ENCODE data around the gene RSAD2.

The RSAD2 gene

GRCh38 chr2:6877402-6878304, at the start of gene RSAD2:
Gene RSAD2, plus strand, starts transcription at chr2:6877777. Its CDS starts 24 bp downstream, at chr2:6877801.
- H3K27ac ChIP-seq = peak within 1 kb of the TSS; percentile 40 to 50

GRCh38 chr2:6828299-6828584, 49.3 kb upstream of the RSAD2 start:
- no peak overlapping the region for H3K27ac ChIP-seq

More at GRCh38 chr2:6877402-6878304, at the start of gene RSAD2:
- peak within 1 kb of the TSS; percentile 65 for H3K4me3 ChIP-seq
- DNase-seq (ENCODE audit: low spot score) = no peak
- peak; percentile 23 for TF ChIP-seq CTCF (IDR thresholded peaks at IDR 0.05)

GRCh38 chr2:6831229-6831628, 46.3 kb upstream of the RSAD2 start:
- no peak for TF ChIP-seq CTCF (IDR thresholded peaks at IDR 0.05)
- no peak for DNase-seq (ENCODE audit: low spot score)
- Histone ChIP-seq H3K4me3 (no peak overlapping the region), H3K27ac (no peak overlapping the region)

More at GRCh38 chr2:6828299-6828584, 49.3 kb upstream of the RSAD2 start:
- no peak overlapping the region for H3K4me3 ChIP-seq
- no peak for TF ChIP-seq CTCF (IDR thresholded peaks at IDR 0.05)
- DNase-seq (ENCODE audit: low spot score) = no peak

- H3K27ac ChIP-seq = no peak overlapping the region
- DNase-seq (ENCODE audit: low spot score) = no peak
Measured at GRCh38 chr2:6832596-6833299, 44.8 kb upstream of the RSAD2 start.

GRCh38 chr2:6833300-6833604, 44.3 kb upstream of the RSAD2 start:
- DNase-seq (ENCODE audit: low spot score) = no peak
- no peak for TF ChIP-seq CTCF (IDR thresholded peaks at IDR 0.05)
- no peak overlapping the region for H3K4me3 ChIP-seq
- H3K27ac ChIP-seq = no peak overlapping the region

More at GRCh38 chr2:6832596-6833299, 44.8 kb upstream of the RSAD2 start:
- no peak for TF ChIP-seq CTCF (IDR thresholded peaks at IDR 0.05)
- H3K4me3 ChIP-seq = no peak overlapping the region

- H3K27ac ChIP-seq = no peak overlapping the region
- DNase-seq (ENCODE audit: low spot score) = no peak
- TF ChIP-seq CTCF (IDR thresholded peaks at IDR 0.05) = no peak
Measured at GRCh38 chr2:6834163-6834562, 43.4 kb upstream of the RSAD2 start.

GRCh38 chr2:6835467-6835866, 42.1 kb upstream of the RSAD2 start:
- Histone ChIP-seq H3K27ac (no peak overlapping the region), H3K4me3 (no peak overlapping the region)
- no peak for TF ChIP-seq CTCF (IDR thresholded peaks at IDR 0.05)
- no peak for DNase-seq (ENCODE audit: low spot score)

More at GRCh38 chr2:6834163-6834562, 43.4 kb upstream of the RSAD2 start:
- no peak overlapping the region for H3K4me3 ChIP-seq

Measured in coronary artery (tissue), 2 donors.